H9 (cell line): Measurements from ENCODE around the gene DHRS4L2. TPM values are rescaled to one million over a fixed set of nuclear protein-coding genes. Genes with fewer than 3 reads are reported as not detected.
"Not testable (repeated sequence)": the region's sequence is repeated elsewhere in the genome, so short reads cannot be mapped to it uniquely, and the experiment has no call there.

ENCODE experiments used
- DNase-seq: peaks from one replicate; pipeline ENCODE4 v3.0.0-alpha.2; 2017
- H2AFZ ChIP-seq: one replicate; pipeline ENCODE4 v1.6.1; 2013; ENCODE audit warnings: mild to moderate bottlenecking, low read length, control low read depth, moderate library complexity
- H2AK5ac ChIP-seq: 2 replicates; pipeline ENCODE4 v1.6.1; 2013; ENCODE audit warnings: low read length, control low read depth, mixed read lengths; ENCODE audit not compliant: insufficient read length
- H2BK120ac ChIP-seq: one replicate; pipeline ENCODE4 v1.6.1; 2013; ENCODE audit warnings: low read depth, mild to moderate bottlenecking, low read length, control low read depth, inconsistent platforms; ENCODE audit not compliant: poor library complexity, severe bottlenecking
- H2BK12ac ChIP-seq: 2 replicates; pipeline ENCODE4 v1.6.1; 2013; ENCODE audit warnings: low read length, control low read depth, mixed read lengths, low read depth; ENCODE audit not compliant: insufficient read length
- H2BK15ac ChIP-seq: 2 replicates; pipeline ENCODE4 v1.6.1; 2013; ENCODE audit warnings: low read depth, low read length, control low read depth
- H2BK20ac ChIP-seq: one replicate; pipeline ENCODE4 v1.6.1; 2013; ENCODE audit warnings: low read depth, mild to moderate bottlenecking, low read length, control low read depth, inconsistent platforms; ENCODE audit not compliant: poor library complexity, severe bottlenecking
- H2BK5ac ChIP-seq: 2 replicates; pipeline ENCODE4 v1.6.1; 2013; ENCODE audit warnings: low read length, control low read depth, mixed read lengths; ENCODE audit not compliant: insufficient read length
- H3K14ac ChIP-seq: 2 replicates; pipeline ENCODE4 v1.6.1; 2013; ENCODE audit warnings: low read length, control low read depth; ENCODE audit not compliant: insufficient read depth
- H3K18ac ChIP-seq: 2 replicates; pipeline ENCODE4 v1.6.1; 2013; ENCODE audit warnings: low read depth, mild to moderate bottlenecking, mixed read lengths, low read length, control low read depth; ENCODE audit not compliant: insufficient read length
- H3K23ac ChIP-seq: 2 replicates; pipeline ENCODE4 v1.6.1; 2013; ENCODE audit warnings: low read length, control low read depth, mixed read lengths, low read depth; ENCODE audit not compliant: insufficient read length
- H3K23me2 ChIP-seq: 2 replicates; pipeline ENCODE4 v1.6.1; 2013; ENCODE audit warnings: low read depth, mild to moderate bottlenecking, mixed read lengths, low read length, control low read depth; ENCODE audit not compliant: insufficient read length, poor library complexity, severe bottlenecking
- H3K27ac ChIP-seq: 2 replicates; pipeline ENCODE4 v1.5.1; 2013; ENCODE audit warnings: low read length, control low read depth, mixed read lengths, low read depth; ENCODE audit not compliant: insufficient read length
- H3K27me3 ChIP-seq: 2 replicates; pipeline ENCODE4 v1.6.1; 2013; ENCODE audit warnings: low read length, control low read depth, inconsistent platforms; ENCODE audit not compliant: insufficient read depth
- H3K4ac ChIP-seq: 2 replicates; pipeline ENCODE4 v1.6.1; 2013; ENCODE audit warnings: low read depth, mild to moderate bottlenecking, control low read depth, inconsistent platforms, low read length, moderate library complexity
- H3K4me1 ChIP-seq: 2 replicates; pipeline ENCODE4 v1.6.1; 2013; ENCODE audit warnings: low read length, control low read depth, inconsistent platforms; ENCODE audit not compliant: insufficient read depth
- H3K4me2 ChIP-seq: 2 replicates; pipeline ENCODE4 v1.6.1; 2013; ENCODE audit warnings: low read length, control low read depth, mixed read lengths; ENCODE audit not compliant: insufficient read length, insufficient read depth
- H3K56ac ChIP-seq: 2 replicates; pipeline ENCODE4 v1.6.1; 2013; ENCODE audit warnings: low read depth, mild to moderate bottlenecking, mixed read lengths, low read length, control low read depth; ENCODE audit not compliant: insufficient read length
- H3K79me1 ChIP-seq: 2 replicates; pipeline ENCODE4 v1.6.1; 2013; ENCODE audit warnings: low read depth, mild to moderate bottlenecking, moderate library complexity, low read length, control low read depth, inconsistent platforms; ENCODE audit not compliant: insufficient read depth, poor library complexity, severe bottlenecking
- H3K79me2 ChIP-seq: 2 replicates; pipeline ENCODE4 v1.6.1; 2013; ENCODE audit warnings: low read length, control low read depth, inconsistent platforms; ENCODE audit not compliant: insufficient read depth
- H3K9ac ChIP-seq: 2 replicates; pipeline ENCODE4 v1.6.1; 2013; ENCODE audit warnings: low read length, control low read depth, mixed read lengths; ENCODE audit not compliant: insufficient read length; ENCODE audit errors: extremely low read depth
- H3K9me3 ChIP-seq: one replicate; pipeline ENCODE4 v1.6.1; 2013; ENCODE audit warnings: low read depth, low read length, inconsistent platforms; ENCODE audit not compliant: control insufficient read depth
- H3T11ph ChIP-seq: one replicate; pipeline ENCODE4 v1.6.1; 2013; ENCODE audit warnings: mild to moderate bottlenecking, low read length, control low read depth, inconsistent platforms
- H4K20me1 ChIP-seq: one replicate; pipeline ENCODE4 v1.6.1; 2013; ENCODE audit not compliant: control insufficient read depth, insufficient read length, insufficient read depth
- H4K5ac ChIP-seq: 2 replicates; pipeline ENCODE4 v1.6.1; 2013; ENCODE audit warnings: low read depth, mild to moderate bottlenecking, mixed read lengths, low read length, control low read depth; ENCODE audit not compliant: insufficient read length
- H4K8ac ChIP-seq: replicated peaks from 2 replicates; pipeline ENCODE4 v1.6.1; 2013; ENCODE audit warnings: low read length, control low read depth, mixed read lengths, low read depth; ENCODE audit not compliant: insufficient read length
- H4K91ac ChIP-seq: 2 replicates; pipeline ENCODE4 v1.6.1; 2013; ENCODE audit warnings: low read depth, mild to moderate bottlenecking, moderate library complexity, mixed read lengths, low read length, control low read depth; ENCODE audit not compliant: insufficient read length
- H3K27ac Mint-ChIP-seq, 3 experiments: 2 replicates in 2 of 3; 3 replicates in 1 of 3; pipeline ENCODE4 v1.8.0; 2020 to 2021; ENCODE audit warnings: mixed read lengths in 3 of 3, mild to moderate bottlenecking in 1 of 3, moderate library complexity in 1 of 3
- H3K27me3 Mint-ChIP-seq: 2 replicates; pipeline ENCODE4 v1.8.0; 2021; ENCODE audit warnings: low read depth, mild to moderate bottlenecking, moderate library complexity, mixed read lengths
- H3K36me3 Mint-ChIP-seq, 3 experiments: 2 replicates in 2 of 3; 3 replicates in 1 of 3; pipeline ENCODE4 v1.8.0; 2020 to 2021; ENCODE audit warnings: low read depth in 3 of 3, mixed read lengths in 3 of 3; ENCODE audit not compliant: insufficient read depth in 1 of 3
- H3K4me1 Mint-ChIP-seq, 2 experiments: 2 replicates each; pipeline ENCODE4 v1.8.0; 2020; ENCODE audit warnings: mixed read lengths in 2 of 2
- H3K4me3 Mint-ChIP-seq, 2 experiments: 2 replicates in 1 of 2; 3 replicates in 1 of 2; pipeline ENCODE4 v1.8.0; 2020 to 2021; ENCODE audit warnings: mild to moderate bottlenecking in 2 of 2, mixed read lengths in 2 of 2, moderate library complexity in 1 of 2
- H3K9me3 Mint-ChIP-seq, 2 experiments: 2 replicates in 1 of 2; 3 replicates in 1 of 2; pipeline ENCODE4 v1.8.0; 2020; ENCODE audit warnings: mild to moderate bottlenecking in 2 of 2, mixed read lengths in 2 of 2, moderate library complexity in 1 of 2
- WGBS: extraction: QIAGEN DNeasy Blood & Tissue Kit; methylation state at CpG from one replicate; pipeline ENCODE4 v1.1.7; 2013; ENCODE audit warnings: missing lambda C conversion rate, low lambda C conversion rate, mixed read lengths; ENCODE audit not compliant: insufficient read length; ENCODE audit errors: extremely low coverage; 5-methylcytosine and 5-hydroxymethylcytosine counted together
- total RNA-seq: library from RNA; stranded (reverse); gene quantifications from 2 replicates; pipeline ENCODE4 v1.2.1, GENCODE V29; 2021
- TF ChIP-seq, protein P1 (sequence below): fragments of 200-600 bp; sonication (generic); conservative IDR thresholded peaks from 3 replicates; pipeline ENCODE4 v1.8.0; 2021; ENCODE audit warnings: antibody characterized with exemption, mild to moderate bottlenecking

DHRS4L2 gene
- total RNA-seq, 1 experiment from 2014 or later, result 10.2 TPM

DNA sequence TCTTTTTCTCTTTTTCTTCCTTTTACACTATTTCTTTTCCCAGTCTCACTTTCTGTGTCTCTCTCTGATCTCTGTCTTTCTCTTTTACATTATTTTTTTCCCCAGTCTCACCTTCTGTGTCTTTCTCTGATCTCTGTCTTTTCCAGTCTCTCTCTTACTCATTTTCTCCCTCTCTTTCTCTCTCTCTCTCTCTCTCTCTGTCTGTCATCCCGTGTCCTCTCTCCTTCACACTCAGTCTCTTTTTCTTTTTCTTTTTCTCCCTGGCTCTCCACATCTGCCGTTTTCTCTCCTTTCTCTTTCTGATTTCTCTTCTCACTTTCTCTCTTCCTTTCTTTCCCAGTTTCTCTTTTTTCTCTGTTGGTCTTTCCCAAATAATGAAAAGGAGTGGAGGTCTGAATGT, 22.3 kb downstream of the DHRS4L2 start:
- H2BK120ac ChIP-seq, result no peak overlapping the region
- H2BK20ac ChIP-seq, result no peak overlapping the region
- Mint-ChIP-seq H3K27me3 (peaks cover 16% of the 10 kb centered on the region), H3K4me3 (no peak overlapping the region), H3K36me3 (peaks cover 0 to 13% (median 3%) of the 10 kb centered on the region in 3 experiments; a peak in 4 of 7 replicates), H3K9me3 (peaks cover 6 to 12% of the 10 kb centered on the region in 2 experiments; a peak in 3 of 5 replicates), H3K4me1 (peaks cover 0 to 20% of the 10 kb centered on the region in 2 experiments; a peak in 3 of 4 replicates), H3K27ac (peak overlapping the region in 1 of 3 experiments; percentile 4; a peak in 1 of 7 replicates)
- H3K4me2 ChIP-seq, result no peak overlapping the region
- no peak overlapping the region for H2AK5ac ChIP-seq
- H3T11ph ChIP-seq, result no peak overlapping the region
- H3K27ac ChIP-seq, result no peak overlapping the region
- H4K5ac ChIP-seq, result no peak overlapping the region
- no peaks in the 10 kb centered on the region for H3K23me2 ChIP-seq
- no peaks in the 10 kb centered on the region for H3K79me2 ChIP-seq
- no peaks in the 10 kb centered on the region for H3K9me3 ChIP-seq
- no peak overlapping the region for H3K56ac ChIP-seq
- no peak overlapping the region for H3K23ac ChIP-seq
- H4K20me1 ChIP-seq, result no peaks in the 10 kb centered on the region
- H4K91ac ChIP-seq, result no peak overlapping the region
- no peak overlapping the region for H2BK15ac ChIP-seq
- no peak overlapping the region for H4K8ac ChIP-seq
- no peaks in the 10 kb centered on the region for H3K4me1 ChIP-seq
- H3K18ac ChIP-seq, result no peak overlapping the region
- no peak overlapping the region for H3K14ac ChIP-seq
- no peak overlapping the region for H3K4ac ChIP-seq
- H2AFZ ChIP-seq, result no peak overlapping the region
- no peak overlapping the region for H2BK5ac ChIP-seq
- DNase-seq, result no peak
- H3K9ac ChIP-seq, result no peak overlapping the region
- no peak overlapping the region for H2BK12ac ChIP-seq
- H3K79me1 ChIP-seq, result no peaks in the 10 kb centered on the region
- H3K27me3 ChIP-seq, result no peaks in the 10 kb centered on the region
- no CpG with 5 or more reads among the region's 2 CpGs for WGBS
- TF ChIP-seq, protein P1, sequence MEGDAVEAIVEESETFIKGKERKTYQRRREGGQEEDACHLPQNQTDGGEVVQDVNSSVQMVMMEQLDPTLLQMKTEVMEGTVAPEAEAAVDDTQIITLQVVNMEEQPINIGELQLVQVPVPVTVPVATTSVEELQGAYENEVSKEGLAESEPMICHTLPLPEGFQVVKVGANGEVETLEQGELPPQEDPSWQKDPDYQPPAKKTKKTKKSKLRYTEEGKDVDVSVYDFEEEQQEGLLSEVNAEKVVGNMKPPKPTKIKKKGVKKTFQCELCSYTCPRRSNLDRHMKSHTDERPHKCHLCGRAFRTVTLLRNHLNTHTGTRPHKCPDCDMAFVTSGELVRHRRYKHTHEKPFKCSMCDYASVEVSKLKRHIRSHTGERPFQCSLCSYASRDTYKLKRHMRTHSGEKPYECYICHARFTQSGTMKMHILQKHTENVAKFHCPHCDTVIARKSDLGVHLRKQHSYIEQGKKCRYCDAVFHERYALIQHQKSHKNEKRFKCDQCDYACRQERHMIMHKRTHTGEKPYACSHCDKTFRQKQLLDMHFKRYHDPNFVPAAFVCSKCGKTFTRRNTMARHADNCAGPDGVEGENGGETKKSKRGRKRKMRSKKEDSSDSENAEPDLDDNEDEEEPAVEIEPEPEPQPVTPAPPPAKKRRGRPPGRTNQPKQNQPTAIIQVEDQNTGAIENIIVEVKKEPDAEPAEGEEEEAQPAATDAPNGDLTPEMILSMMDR, result no peak

DNA sequence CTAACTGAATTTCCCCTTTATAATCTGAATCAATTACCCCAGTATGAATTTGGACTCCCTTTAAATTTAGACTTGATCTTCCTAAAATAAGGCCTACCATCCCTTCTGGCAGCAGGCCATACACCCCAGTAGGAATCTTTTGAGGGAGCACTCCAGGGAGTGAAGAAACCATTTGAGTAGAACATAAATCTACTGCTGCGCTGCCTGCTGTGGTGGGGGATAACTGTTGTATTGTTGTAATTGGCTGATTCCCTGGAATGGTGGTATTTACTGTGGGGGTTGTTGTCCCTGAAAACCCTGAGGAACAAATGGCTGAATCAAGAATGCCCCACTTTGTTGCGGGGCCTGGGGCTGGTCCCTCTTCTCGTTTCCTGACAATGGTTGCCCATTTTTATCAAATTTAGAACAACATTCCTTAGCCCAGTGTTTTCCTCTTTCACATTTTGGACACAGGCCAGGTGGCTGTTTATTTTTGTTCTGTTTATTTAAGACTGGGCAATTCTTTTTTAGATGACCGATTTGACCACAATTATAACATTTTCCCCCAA, 24.1 kb downstream of the DHRS4L2 start:
- H3K79me1 ChIP-seq, H3K18ac ChIP-seq, H3T11ph ChIP-seq, H3K27me3 ChIP-seq, H3K14ac ChIP-seq, H4K91ac ChIP-seq, H2AK5ac ChIP-seq, H2BK5ac ChIP-seq, H4K8ac ChIP-seq, H3K23ac ChIP-seq, H3K4me2 ChIP-seq, H2BK15ac ChIP-seq, H3K9ac ChIP-seq, H3K56ac ChIP-seq, DNase-seq, H2AFZ ChIP-seq, H3K79me2 ChIP-seq, H3K4me1 ChIP-seq, H2BK120ac ChIP-seq, H3K23me2 ChIP-seq, H3K4ac ChIP-seq, H2BK20ac ChIP-seq, H4K5ac ChIP-seq, H3K27ac ChIP-seq, H2BK12ac ChIP-seq, H3K9me3 ChIP-seq, H4K20me1 ChIP-seq: not testable (repeated sequence)
- peaks cover 29% of the 10 kb centered on the region for H3K27me3 Mint-ChIP-seq
- H3K9me3 Mint-ChIP-seq, result peaks cover 12 to 25% of the 10 kb centered on the region in 2 experiments; a peak in 4 of 5 replicates
- H3K36me3 Mint-ChIP-seq, result peaks cover 0 to 13% (median 3%) of the 10 kb centered on the region in 3 experiments; a peak in 4 of 7 replicates
- WGBS, result no CpG with 5 or more reads among the region's 4 CpGs
- peak overlapping the region in 1 of 2 experiments; percentile 35; a peak in 3 of 5 replicates for H3K4me3 Mint-ChIP-seq
- H3K4me1 Mint-ChIP-seq, result peaks cover 0 to 19% of the 10 kb centered on the region in 2 experiments; a peak in 3 of 4 replicates
- H3K27ac Mint-ChIP-seq, result peak overlapping the region in 1 of 3 experiments; percentile 10; a peak in 1 of 7 replicates
